NCI-H1694 (cell line): Measurements from ENCODE around the gene RPRD1B.
A peak's percentile ranks its signal among the peaks of the same experiment; 100 is the strongest.
"Not testable (repeated sequence)": the region's sequence is repeated elsewhere in the genome, so short reads cannot be mapped to it uniquely, and the experiment has no call there.

ENCODE experiments used
- DNase-seq: peaks from one replicate; lab custom pipeline; 2025; lab: John Stamatoyannopoulos, UW

RPRD1B gene

GRCh38 chr20:38001173-38001875, 32.2 kb upstream of the RPRD1B start:
- DNase-seq: no peak

DNA sequence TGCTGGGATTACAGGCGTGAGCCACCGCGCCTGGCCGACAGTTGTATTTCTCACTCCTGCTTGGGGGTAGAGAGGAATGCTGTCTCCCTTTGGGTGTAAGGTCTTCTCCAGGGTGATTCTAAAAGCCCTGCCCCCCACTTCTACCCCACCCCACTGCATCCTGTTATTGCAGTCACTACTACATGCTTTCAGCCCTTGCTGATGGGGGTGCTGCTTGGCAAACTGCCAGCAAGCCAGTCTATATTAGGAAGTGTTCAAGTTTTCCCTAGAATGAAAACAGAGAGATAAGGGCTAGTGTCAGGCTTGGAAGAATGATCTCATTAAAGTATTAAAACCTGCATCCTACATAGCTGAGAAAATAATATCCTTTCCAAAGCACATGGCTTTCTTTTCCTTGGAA, 31.6 kb upstream of the RPRD1B start:
- no peak for DNase-seq

GRCh38 chr20:38002422-38002821, 31.1 kb upstream of the RPRD1B start:
- DNase-seq: no peak

GRCh38 chr20:38004416-38004815, 29.1 kb upstream of the RPRD1B start:
- no peak for DNase-seq

DNA sequence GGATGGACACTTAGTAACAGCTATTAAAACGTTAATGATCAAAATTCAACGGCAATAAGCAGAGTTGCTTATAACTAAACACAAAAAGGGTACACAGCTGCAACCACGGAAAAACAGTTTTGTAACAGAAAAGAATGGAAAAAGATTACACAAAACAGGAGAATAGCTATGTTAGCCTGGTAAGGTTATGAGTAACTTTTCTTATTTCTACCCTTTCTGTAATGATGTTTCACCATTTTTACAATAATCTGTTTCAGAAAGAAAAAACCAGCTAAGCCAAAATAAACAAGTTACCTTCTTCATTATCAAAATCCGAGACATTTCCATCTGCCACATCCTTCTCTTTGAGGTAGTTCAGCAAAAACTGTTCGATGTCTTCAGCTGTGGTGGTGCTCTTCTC, 27.6 kb upstream of the RPRD1B start:
- DNase-seq: no peak

GRCh38 chr20:38007526-38007925, 26.0 kb upstream of the RPRD1B start:
- peak; percentile 38 for DNase-seq

DNA sequence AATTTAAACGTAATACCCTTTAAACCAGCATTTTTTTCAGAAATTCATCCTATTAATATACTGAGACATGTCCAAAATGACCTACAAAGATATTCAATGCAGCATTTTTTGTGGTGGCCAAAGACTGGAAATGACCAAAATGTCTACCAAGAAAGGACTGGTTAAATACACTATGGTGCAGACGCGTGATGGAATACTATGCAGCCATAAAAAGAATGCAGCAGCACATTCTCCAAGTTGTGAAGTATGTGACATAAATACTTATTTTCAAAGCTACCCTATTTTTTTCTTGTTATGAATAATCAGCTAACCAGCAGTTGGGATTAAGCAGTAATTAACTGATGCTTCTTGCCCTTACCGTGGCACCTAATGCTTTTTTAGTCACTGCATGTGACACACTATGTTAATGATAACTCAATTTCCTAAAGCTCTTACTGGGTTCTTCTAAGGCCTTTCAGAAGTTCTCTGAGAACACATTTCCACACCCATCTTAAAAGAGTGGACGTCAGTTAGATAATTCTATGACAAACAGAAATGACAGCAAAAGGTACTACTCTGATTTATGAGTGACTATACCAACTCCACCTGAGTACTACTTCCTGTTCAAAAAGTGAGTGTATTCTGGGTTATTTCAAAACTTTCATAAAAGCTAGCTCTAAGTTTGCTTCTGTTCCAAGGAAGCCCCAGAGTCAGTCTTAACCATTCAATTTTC, 25.2 kb upstream of the RPRD1B start:
- DNase-seq: no peak

DNA sequence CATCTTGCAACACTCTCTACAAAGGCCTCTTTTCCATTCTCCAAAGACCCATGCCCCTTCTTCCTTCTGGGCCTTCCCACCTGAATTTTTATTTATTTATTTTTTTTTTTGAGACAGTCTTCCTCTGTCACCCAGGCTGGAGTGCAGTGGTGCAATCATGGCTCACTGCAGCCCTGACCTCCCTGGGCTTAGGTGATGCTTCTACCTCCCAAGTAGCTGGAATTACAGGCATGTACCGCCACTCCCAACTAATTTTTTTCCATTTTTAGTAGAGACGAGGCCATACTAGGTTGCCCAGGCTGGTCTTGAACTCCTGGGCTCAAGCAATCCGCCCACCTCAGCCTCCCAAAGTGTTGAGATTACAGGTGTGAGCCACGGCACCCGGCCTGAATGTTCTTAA, 24.1 kb upstream of the RPRD1B start:
- DNase-seq: not testable (repeated sequence)

GRCh38 chr20:38011696-38012095, 21.9 kb upstream of the RPRD1B start:
- peak; percentile 35 for DNase-seq

GRCh38 chr20:38012332-38012731, 21.2 kb upstream of the RPRD1B start:
- no peak for DNase-seq

- DNase-seq: no peak
Measured at GRCh38 chr20:38013887-38014286, 19.7 kb upstream of the RPRD1B start.

DNA sequence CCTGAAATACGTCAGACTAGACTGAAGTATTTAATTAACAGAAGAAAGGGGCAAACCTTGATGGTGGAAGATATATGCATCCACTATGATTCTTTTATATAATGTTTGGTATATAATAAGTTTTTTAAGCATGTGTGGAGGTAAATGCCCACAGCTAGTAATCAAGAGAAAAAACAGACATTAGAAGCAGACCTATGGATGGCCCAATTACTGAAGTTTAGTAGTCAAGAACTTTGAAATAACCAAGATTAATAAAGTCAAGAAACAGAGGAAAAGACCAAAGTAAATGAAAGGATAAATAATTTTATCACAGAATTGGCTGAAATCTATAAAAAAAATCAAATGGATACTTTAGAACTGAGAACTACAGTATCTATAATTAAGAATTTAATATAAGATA, 15.6 kb upstream of the RPRD1B start:
- no peak for DNase-seq

- DNase-seq: no peak
Measured at GRCh38 chr20:38018385-38018784, 15.2 kb upstream of the RPRD1B start.

DNA sequence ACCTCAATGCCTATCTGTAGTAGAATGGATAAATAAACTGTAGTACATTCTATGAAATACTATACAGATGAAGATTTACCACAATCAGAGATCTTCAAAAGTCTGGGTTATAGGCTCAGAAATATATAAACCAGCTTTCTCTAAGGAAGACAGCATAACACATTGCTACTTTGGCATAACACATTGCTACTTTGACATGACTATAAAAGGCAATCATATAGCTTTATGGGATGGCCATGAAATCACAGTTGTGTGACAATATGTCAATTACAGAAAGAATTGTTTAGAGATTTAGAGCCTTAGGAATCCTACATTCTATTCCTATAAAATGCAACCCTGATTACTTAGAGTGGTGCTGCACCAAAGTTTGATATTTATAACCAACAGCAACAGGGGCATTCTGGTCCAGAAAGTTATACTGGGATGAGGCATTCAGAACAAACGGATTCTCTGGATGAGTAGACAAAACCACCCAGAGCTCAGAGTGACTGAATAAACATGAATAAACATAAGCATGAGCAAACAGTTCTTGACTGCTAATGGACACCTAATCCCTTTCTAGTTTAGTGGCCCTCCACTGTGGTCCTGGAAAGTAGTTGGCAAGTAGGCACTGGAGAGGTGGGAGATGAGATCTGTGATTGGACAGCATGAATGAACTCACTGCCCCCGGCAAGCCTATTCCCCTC, 12.3 kb upstream of the RPRD1B start:
- DNase-seq: no peak

GRCh38 chr20:38023181-38024001, 10.2 kb upstream of the RPRD1B start:
- no peak for DNase-seq

GRCh38 chr20:38024496-38024895, 9.1 kb upstream of the RPRD1B start:
- DNase-seq: no peak

GRCh38 chr20:38029453-38029852, 4.1 kb upstream of the RPRD1B start:
- DNase-seq: no peak

GRCh38 chr20:38031957-38032356, 1.6 kb upstream of the RPRD1B start:
- no peak for DNase-seq

DNA sequence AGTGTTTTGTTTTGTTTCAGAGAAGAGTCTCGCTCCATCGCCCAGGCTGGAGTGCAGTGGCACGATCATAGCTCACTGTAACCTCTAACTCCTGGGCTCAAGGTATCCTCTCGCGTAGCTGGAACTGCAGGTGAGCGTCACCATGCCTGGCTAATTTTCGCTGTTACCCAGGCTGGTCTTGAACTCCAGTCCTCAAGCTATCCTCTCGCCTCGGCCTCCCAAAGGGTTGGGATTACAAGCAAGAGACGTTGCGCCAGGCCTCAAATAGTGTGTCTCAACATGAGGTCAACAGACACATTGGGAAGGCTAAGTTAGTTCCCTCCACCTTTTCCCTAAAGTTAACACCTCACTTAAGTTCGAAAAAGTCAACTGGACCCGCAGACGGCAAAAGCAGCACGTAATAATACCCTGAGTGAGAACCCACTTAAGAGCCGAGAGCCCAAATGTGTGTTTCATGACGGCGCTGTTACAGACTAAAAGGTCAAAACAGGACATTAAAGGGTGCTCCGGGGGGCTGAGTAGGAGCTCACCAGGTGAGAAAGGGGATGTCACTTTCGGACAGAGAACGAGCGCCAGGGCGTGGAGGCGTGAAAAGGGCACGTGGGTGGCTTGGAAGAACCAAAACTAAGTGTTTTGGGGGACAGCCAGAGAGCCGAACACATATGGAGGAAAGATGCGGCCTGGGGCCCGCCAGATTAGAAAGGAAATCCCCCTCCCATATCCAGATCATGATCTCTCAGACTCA, 789 bp upstream of the RPRD1B start:
- no peak for DNase-seq

DNA sequence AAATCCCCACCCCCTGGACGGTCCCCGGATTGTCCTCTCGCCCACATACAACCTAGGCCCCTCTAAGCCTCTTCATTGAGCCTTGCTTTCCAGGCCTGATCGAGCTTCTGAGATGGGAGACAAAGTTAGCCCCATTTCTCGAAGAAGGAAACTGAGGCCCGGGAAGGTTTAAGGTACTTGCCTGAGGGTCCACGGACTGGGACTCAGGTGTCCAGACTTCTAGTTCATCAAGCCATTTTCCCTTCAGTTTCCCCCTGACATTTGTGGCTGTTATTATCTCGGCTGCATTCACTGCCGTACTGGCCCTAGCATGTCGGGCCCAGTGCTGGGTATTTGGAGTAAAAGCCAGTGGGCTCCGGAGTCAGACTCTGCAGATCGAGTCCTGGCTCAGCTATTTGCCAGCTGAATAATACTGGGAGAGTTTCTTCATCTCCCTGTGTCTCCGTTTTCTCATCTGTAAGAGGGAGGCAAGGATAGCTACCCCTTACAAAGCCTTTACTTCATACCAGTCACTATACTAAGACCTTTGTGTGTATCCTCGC, 633 bp downstream of the RPRD1B start:
- DNase-seq: no peak

- DNase-seq: no peak
Measured at GRCh38 chr20:38034961-38035360, 1.4 kb downstream of the RPRD1B start.
